WTC11 (cell line): ENCODE results near the gene POLR2L. TPM values are rescaled to one million over a fixed set of nuclear protein-coding genes. Genes with fewer than 3 reads are reported as not detected.

Experiments
- ATAC-seq: fragments of 200-7000 bp; cut with Tn5 transposase; 2 replicates; pipeline ENCODE4 v1.10.0; 2021; ENCODE audit warnings: mild to moderate bottlenecking, moderate library complexity
- CTCF ChIA-PET: fragments of 300-600 bp; sonication (Branson Sonifier 250); formaldehyde crosslinking; loops from one replicate; lab custom pipeline; 2021; ENCODE audit warnings: antibody characterized with exemption; lab: Charles Lee
- POLR2A ChIA-PET: fragments of 350-600 bp; sonication (Branson Sonifier 250); formaldehyde crosslinking; loops from one replicate; lab custom pipeline; 2021; ENCODE audit warnings: antibody characterized with exemption; lab: Charles Lee
- DNase-seq: peaks from one replicate; pipeline ENCODE4 v3.0.0; 2021; ENCODE audit warnings: low spot score
- H3K27ac Mint-ChIP-seq: 2 replicates; pipeline ENCODE4 v1.8.0; 2021; ENCODE audit warnings: mixed read lengths
- H3K27me3 Mint-ChIP-seq: 2 replicates; pipeline ENCODE4 v1.8.0; 2021; ENCODE audit warnings: low read depth, mild to moderate bottlenecking, moderate library complexity, mixed read lengths
- H3K36me3 Mint-ChIP-seq: 2 replicates; pipeline ENCODE4 v1.8.0; 2021; ENCODE audit warnings: mixed read lengths
- H3K4me1 Mint-ChIP-seq: 2 replicates; pipeline ENCODE4 v1.8.0; 2022; ENCODE audit warnings: mixed read lengths
- H3K4me3 Mint-ChIP-seq: 2 replicates; pipeline ENCODE4 v1.8.0; 2021; ENCODE audit warnings: mild to moderate bottlenecking, moderate library complexity, mixed read lengths
- H3K9me3 Mint-ChIP-seq: 2 replicates; pipeline ENCODE4 v1.8.0; 2021; ENCODE audit warnings: mixed read lengths
- ATF1 ChIP-seq: sonication (generic); formaldehyde crosslinking; IDR thresholded peaks from 2 replicates; pipeline ENCODE4 v1.8.1; 2023; ENCODE audit warnings: mild to moderate bottlenecking, moderate library complexity, missing genetic modification reagents
- CBFB ChIP-seq: sonication (generic); formaldehyde crosslinking; IDR thresholded peaks from 2 replicates; pipeline ENCODE4 v1.8.1; 2022; ENCODE audit warnings: mild to moderate bottlenecking, low read depth, missing genetic modification reagents
- ESRRA ChIP-seq: sonication (generic); formaldehyde crosslinking; IDR thresholded peaks from 2 replicates; pipeline ENCODE4 v1.8.1; 2022; ENCODE audit warnings: mild to moderate bottlenecking, missing genetic modification reagents, borderline replicate concordance
- FOXK1 ChIP-seq: sonication (generic); formaldehyde crosslinking; IDR thresholded peaks from 2 replicates; pipeline ENCODE4 v1.8.0; 2022; ENCODE audit warnings: mild to moderate bottlenecking, moderate library complexity, missing genetic modification reagents
- GTF2I ChIP-seq: fragments of 250-450 bp; sonication (Bioruptor Pico); conservative IDR thresholded peaks from 2 replicates; pipeline ENCODE4 v1.4.0; 2021; ENCODE audit warnings: mild to moderate bottlenecking
- KAT7 ChIP-seq: sonication (generic); formaldehyde crosslinking; IDR thresholded peaks from 2 replicates; pipeline ENCODE4 v1.8.1; 2023; ENCODE audit warnings: missing genetic modification reagents, mild to moderate bottlenecking, borderline replicate concordance
- RELA ChIP-seq: sonication (generic); formaldehyde crosslinking; IDR thresholded peaks from 2 replicates; pipeline ENCODE4 v1.8.1; 2022; ENCODE audit warnings: missing genetic modification reagents, mild to moderate bottlenecking, borderline replicate concordance
- RORB ChIP-seq: fragments of 250-450 bp; sonication (Bioruptor Pico); IDR thresholded peaks from 2 replicates; pipeline ENCODE4 v1.9.0; 2021; ENCODE audit warnings: mild to moderate bottlenecking
- ZNF416 ChIP-seq: fragments of 250-450 bp; sonication (Bioruptor Pico); IDR thresholded peaks from 2 replicates; pipeline ENCODE4 v1.9.0; 2021; ENCODE audit warnings: mild to moderate bottlenecking, inconsistent platforms
- ZNF671 ChIP-seq: fragments of 250-450 bp; sonication (Bioruptor Pico); IDR thresholded peaks from 2 replicates; pipeline ENCODE4 v1.8.0; 2021; ENCODE audit warnings: mild to moderate bottlenecking
- total RNA-seq: library from RNA; stranded (reverse); gene quantifications from 3 replicates; pipeline ENCODE4 v1.2.3, GENCODE V29; 2021
- TF ChIP-seq, protein P1 (sequence below): sonication (generic); formaldehyde crosslinking; IDR thresholded peaks from 2 replicates; pipeline ENCODE4 v1.8.1; 2022; ENCODE audit warnings: missing genetic modification reagents, borderline replicate concordance
- TF ChIP-seq, protein P2 (sequence below): fragments of 250-450 bp; sonication (Bioruptor Pico); conservative IDR thresholded peaks from 2 replicates; pipeline ENCODE4 v1.9.0; 2021; ENCODE audit warnings: mild to moderate bottlenecking
- TF ChIP-seq, protein P3 (sequence below): sonication (generic); formaldehyde crosslinking; IDR thresholded peaks from 2 replicates; pipeline ENCODE4 v1.8.1; 2023; ENCODE audit warnings: mild to moderate bottlenecking, missing genetic modification reagents, moderate library complexity

POLR2L gene
- total RNA-seq, 1 experiment from 2014 or later, result 152 TPM

DNA sequence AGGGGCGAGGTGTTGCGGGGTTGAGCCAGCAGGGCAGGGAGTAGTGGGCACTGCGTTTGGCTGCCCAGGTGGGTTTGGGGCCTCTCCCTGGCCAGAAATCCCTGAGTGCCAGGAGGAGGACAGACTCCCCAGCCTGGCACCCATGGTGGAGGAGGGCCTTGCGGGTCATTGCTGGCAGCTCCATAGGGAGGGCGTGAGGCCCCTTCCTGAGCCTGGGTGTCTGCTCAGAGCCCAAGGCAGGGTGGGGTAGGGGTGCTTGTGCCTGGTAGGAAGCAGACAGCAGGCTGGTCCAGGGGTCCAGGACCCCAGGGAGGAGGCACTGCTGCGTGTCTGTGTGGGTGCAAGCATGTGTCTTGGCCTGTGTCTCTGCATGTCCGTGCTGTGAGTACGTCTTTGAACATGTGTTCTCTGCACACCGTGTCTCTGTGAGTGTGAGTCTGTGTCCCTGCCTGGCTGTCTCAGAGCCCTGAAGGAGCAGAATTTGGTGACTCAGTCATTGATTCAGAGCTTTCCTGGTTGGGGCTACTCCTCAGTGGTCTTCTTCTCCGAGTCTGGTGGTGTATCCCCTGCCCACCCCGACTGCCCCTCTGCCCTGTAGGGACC, 4.3 kb upstream of the POLR2L start:
- peaks cover 16% of the 10 kb centered on the region for H3K4me1 Mint-ChIP-seq
- ChIA-PET CTCF (interaction anchor here (0.7 to 2.3 kb wide), 8 partner anchors 8 to 99 kb away, joined by 3 to 22 read pairs (median 3); no protein-coding TSS in a partner anchor), POLR2A (no interaction called here)
- no peak overlapping the region; the same call in 1 of the 2 replicates for H3K27ac Mint-ChIP-seq
- DNase-seq, result no peak
- H3K9me3 Mint-ChIP-seq, result no peaks in the 10 kb centered on the region
- H3K4me3 Mint-ChIP-seq, result no peak overlapping the region
- TF ChIP-seq, protein P1, sequence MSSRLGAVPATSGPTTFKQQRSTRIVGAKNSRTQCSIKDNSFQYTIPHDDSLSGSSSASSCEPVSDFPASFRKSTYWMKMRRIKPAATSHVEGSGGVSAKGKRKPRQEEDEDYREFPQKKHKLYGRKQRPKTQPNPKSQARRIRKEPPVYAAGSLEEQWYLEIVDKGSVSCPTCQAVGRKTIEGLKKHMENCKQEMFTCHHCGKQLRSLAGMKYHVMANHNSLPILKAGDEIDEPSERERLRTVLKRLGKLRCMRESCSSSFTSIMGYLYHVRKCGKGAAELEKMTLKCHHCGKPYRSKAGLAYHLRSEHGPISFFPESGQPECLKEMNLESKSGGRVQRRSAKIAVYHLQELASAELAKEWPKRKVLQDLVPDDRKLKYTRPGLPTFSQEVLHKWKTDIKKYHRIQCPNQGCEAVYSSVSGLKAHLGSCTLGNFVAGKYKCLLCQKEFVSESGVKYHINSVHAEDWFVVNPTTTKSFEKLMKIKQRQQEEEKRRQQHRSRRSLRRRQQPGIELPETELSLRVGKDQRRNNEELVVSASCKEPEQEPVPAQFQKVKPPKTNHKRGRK, result no peak
- no peak for TF ChIP-seq ATF1 (CRISPR knock-in tag)
- TF ChIP-seq RORB (CRISPR knock-in tag), result no peak
- TF ChIP-seq FOXK1 (CRISPR knock-in tag), result no peak
- TF ChIP-seq ZNF416 (CRISPR knock-in tag), result no peak
- TF ChIP-seq, protein P2, sequence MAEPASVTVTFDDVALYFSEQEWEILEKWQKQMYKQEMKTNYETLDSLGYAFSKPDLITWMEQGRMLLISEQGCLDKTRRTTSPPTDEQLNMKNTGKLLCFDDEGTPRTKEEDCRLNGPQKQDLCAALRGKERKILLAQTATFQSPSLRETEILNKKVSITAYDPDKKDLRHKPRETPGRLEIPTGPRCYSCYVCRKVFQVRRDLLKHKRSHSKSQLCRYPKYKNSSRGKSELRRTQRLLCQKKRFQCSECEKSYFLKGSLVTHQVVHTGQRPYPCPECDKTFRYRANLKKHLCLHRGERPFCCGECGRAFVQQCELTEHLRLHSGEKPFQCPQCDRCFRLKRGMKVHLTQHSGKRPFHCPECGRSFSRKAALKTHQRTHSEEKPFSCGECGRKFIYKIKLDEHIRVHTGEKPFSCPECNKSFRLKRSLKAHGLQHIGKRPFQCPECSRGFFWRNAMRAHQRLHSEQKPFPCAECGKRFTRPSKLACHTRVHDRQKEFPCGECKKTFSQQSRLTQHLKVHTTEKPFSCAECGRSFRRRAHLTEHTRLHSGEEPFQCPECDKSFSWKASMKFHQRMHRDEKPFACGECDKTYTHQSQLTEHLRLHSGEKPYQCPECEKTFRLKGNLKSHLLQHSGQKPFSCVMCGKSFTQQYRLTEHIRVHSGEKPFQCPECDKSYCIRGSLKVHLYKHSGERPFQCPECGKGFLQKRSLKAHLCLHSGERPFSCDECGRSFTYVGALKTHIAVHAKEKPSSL, result no peak
- TF ChIP-seq, all 79 proteins: peak for 0
- no peaks in the 10 kb centered on the region for H3K36me3 Mint-ChIP-seq
- ATAC-seq, result no peak
- no peaks in the 10 kb centered on the region for H3K27me3 Mint-ChIP-seq

DNA sequence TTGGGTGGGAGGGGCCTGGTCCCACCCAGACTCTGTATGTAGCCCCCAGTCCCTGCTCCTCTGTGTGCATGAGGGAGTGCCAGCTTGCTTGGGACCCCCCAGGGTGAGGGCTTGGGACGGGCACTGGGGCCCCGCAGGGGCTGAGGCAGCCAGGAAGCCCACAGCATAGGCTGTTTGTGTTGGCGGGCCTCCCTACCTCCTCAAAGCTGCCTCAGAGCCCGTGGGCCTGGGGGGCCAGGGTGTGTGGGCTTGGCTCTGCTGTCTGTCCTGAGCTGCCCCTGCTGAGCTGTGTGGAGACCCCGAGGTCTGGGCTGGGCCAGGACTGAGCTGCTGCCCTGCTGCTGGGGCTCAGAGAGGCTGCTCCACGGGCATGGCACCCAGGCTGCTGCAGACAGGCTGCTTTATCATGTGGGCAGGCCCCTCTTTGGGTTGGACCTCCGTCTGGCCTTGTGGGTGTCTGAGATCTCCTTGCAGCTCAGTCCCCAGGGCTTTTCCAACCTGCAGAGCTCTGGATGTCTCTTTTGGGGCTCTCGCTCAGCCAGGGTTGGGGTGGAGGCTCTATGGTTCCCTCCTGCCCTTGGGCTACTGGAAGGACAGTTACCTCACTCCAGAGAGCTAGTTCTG, 3.7 kb upstream of the POLR2L start:
- DNase-seq (no peak), ATAC-seq (no peak)
- Mint-ChIP-seq H3K27ac (no peak overlapping the region), H3K27me3 (no peaks in the 10 kb centered on the region), H3K9me3 (no peaks in the 10 kb centered on the region), H3K36me3 (peaks cover under 1% of the 10 kb centered on the region; the same call in 1 of the 2 replicates), H3K4me3 (no peak overlapping the region), H3K4me1 (peaks cover 17% of the 10 kb centered on the region)
- ChIA-PET POLR2A (no interaction called here), CTCF (interaction anchor here (0.7 to 1.1 kb wide), 3 partner anchors 12 to 99 kb away, joined by 3 to 4 read pairs (median 3); no protein-coding TSS in a partner anchor)
- no peak for TF ChIP-seq KAT7 (CRISPR knock-in tag)
- no peak for TF ChIP-seq GTF2I (CRISPR knock-in tag)
- TF ChIP-seq ZNF671 (CRISPR knock-in tag), result no peak

DNA sequence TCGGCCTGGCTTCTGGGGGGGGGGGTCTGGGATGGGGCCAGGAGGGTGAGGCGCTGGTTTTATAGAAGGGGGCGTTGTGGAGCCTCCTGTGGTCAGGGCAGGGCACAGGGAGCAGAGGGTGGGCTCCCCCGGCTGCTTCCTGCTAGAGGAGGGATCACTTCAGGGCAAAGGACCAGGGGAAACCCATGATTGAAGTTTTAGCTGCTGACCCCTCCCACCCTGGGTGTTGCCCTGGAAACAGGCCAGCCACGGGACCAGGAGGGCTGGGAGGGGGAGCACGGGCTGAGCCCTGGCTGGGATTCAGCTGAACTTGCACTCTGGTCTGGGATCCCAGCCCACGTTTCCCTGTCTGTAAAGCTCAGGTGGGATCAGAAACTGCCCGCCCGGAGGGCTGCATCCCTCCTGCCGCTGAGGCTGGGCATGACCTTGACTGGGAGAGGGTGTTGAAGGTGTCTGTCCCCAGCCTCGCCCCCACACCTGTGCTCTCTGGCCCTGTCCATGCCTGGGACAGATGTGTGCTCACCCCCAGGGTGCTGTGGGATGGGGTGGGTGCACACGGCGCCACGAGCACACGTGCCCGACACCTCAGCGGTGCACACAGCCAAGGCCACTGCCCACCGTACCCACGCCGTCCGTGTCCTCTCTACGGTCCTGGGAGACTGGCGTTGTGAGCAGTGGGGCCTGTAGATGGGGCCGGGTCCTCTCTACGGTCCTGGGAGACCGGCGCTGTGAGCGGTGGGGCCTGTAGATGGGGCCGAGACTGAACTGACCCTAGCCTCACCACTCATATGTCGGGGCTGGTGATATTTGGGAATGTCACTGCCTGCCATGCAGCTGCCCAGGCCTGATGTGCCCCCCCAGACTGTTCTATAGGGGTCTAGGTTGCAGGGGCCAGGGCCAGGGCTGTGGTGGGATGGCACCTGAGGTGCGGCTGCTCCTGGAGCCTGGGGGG, 2.6 kb upstream of the POLR2L start:
- POLR2A ChIA-PET, result interaction anchor here (0.5 to 2.9 kb wide), 13 partner anchors 11 to 207 kb away, joined by 3 to 35 read pairs (median 4); partner anchors contain the start of genes CRACR2B, GATD1, PNPLA2 and TALDO1

More for the DNA sequence above, 2.6 kb upstream of the POLR2L start:
- no peak for TF ChIP-seq RELA (CRISPR knock-in tag)
- TF ChIP-seq CBFB (CRISPR knock-in tag), result 0 out of 2 replicates have a peak, but pooled peaks have one; percentile 46
- TF ChIP-seq, protein P3, sequence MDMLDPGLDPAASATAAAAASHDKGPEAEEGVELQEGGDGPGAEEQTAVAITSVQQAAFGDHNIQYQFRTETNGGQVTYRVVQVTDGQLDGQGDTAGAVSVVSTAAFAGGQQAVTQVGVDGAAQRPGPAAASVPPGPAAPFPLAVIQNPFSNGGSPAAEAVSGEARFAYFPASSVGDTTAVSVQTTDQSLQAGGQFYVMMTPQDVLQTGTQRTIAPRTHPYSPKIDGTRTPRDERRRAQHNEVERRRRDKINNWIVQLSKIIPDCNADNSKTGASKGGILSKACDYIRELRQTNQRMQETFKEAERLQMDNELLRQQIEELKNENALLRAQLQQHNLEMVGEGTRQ (CRISPR knock-in tag), result peak; percentile 50; the same call in 1 of the 2 replicates
- TF ChIP-seq ESRRA (CRISPR knock-in tag), result 0 out of 2 replicates have a peak, but pooled peaks have one; percentile 55
- ATAC-seq (peak; percentile 29), DNase-seq (peak; percentile 85)
- Mint-ChIP-seq H3K4me1 (peaks cover 21% of the 10 kb centered on the region), H3K36me3 (peaks cover 3% of the 10 kb centered on the region; the same call in 1 of the 2 replicates), H3K4me3 (peak overlapping the region; percentile 73), H3K27me3 (no peaks in the 10 kb centered on the region), H3K9me3 (no peaks in the 10 kb centered on the region), H3K27ac (peak overlapping the region; percentile 96)
- CTCF ChIA-PET, result interaction anchor here (0.5 to 5.9 kb wide), 16 partner anchors 11 to 702 kb away, joined by 3 to 82 read pairs (median 4); partner anchors contain the start of genes CD151, CRACR2B, PNPLA2 and RPLP2
